Tongue (tissue), 2 donors: ENCODE results near the gene HDAC4. TPM values are rescaled to one million over a fixed set of nuclear protein-coding genes. Genes with fewer than 3 reads are reported as not detected.
A peak's percentile ranks its signal among the peaks of the same experiment; 100 is the strongest.
"Not testable (repeated sequence)": the region's sequence is repeated elsewhere in the genome, so short reads cannot be mapped to it uniquely, and the experiment has no call there.

Experiments
- DNase-seq: peaks from one replicate; pipeline ENCODE4 v3.0.0-alpha.2; 2015
- total RNA-seq: library from RNA; depleted of rRNA; stranded (reverse); fragments of >200 nt; gene quantifications from one replicate; pipeline ENCODE4 v1.2.3, GENCODE V29; 2014

The HDAC4 gene
- total RNA-seq, 1 donor from 2014 or later: 34.2 TPM

- no peak for DNase-seq
These were observed 106.2 kb downstream of the HDAC4 start for GRCh38 chr2:239294571-239295054.

GRCh38 chr2:239293775-239294430 is 106.9 kb downstream of the HDAC4 start:
- no peak for DNase-seq

- DNase-seq: no peak
These were observed 107.7 kb downstream of the HDAC4 start for GRCh38 chr2:239292959-239293774.

GRCh38 chr2:239292531-239292930 is 108.3 kb downstream of the HDAC4 start:
- DNase-seq: no peak

GRCh38 chr2:239291475-239292350 is 109.1 kb downstream of the HDAC4 start:
- DNase-seq: no peak

GRCh38 chr2:239290618-239291474 is 110.0 kb downstream of the HDAC4 start:
- peak; percentile 77 for DNase-seq

- no peak for DNase-seq
These were observed 111.3 kb downstream of the HDAC4 start for GRCh38 chr2:239289545-239289944.

- DNase-seq: peak; percentile 73
These were observed 111.8 kb downstream of the HDAC4 start for GRCh38 chr2:239288951-239289511.

- DNase-seq: no peak
These were observed 112.6 kb downstream of the HDAC4 start for GRCh38 chr2:239288237-239288636.

- no peak for DNase-seq
These were observed 113.4 kb downstream of the HDAC4 start for GRCh38 chr2:239287461-239287860.

- no peak for DNase-seq
These were observed 113.9 kb downstream of the HDAC4 start for GRCh38 chr2:239286901-239287300.

- no peak for DNase-seq
These were observed 114.9 kb downstream of the HDAC4 start for GRCh38 chr2:239285932-239286230.

- peak; percentile 39 for DNase-seq
These were observed 115.5 kb downstream of the HDAC4 start for GRCh38 chr2:239285071-239285931.

GRCh38 chr2:239283961-239284795 is 116.6 kb downstream of the HDAC4 start:
- DNase-seq: no peak

- no peak for DNase-seq
These were observed 117.4 kb downstream of the HDAC4 start for GRCh38 chr2:239283288-239283945.

GRCh38 chr2:239282448-239283287 is 118.2 kb downstream of the HDAC4 start:
- no peak for DNase-seq

- DNase-seq: not testable (repeated sequence)
These were observed 120.4 kb downstream of the HDAC4 start for GRCh38 chr2:239280296-239281017.
